GM23248 (cell line): Measurements from ENCODE around the gene SYCE1L. TPM values are rescaled to one million over a fixed set of nuclear protein-coding genes. Genes with fewer than 3 reads are reported as not detected.
"Not testable (repeated sequence)": the region's sequence is repeated elsewhere in the genome, so short reads cannot be mapped to it uniquely, and the experiment has no call there.

Experiments used
- DNase-seq: peaks from one replicate; pipeline ENCODE4 v3.0.0-alpha.2; 2015
- H2AFZ ChIP-seq: fragments of 200-600 bp; sonication (generic); 2 replicates; pipeline ENCODE4 v1.6.1; 2016; ENCODE audit warnings: antibody characterized with exemption
- H3F3A ChIP-seq: fragments of 200-600 bp; sonication (generic); 2 replicates; pipeline ENCODE4 v1.6.1; 2016; ENCODE audit warnings: mild to moderate bottlenecking, antibody characterized with exemption, mixed run types; ENCODE audit not compliant: insufficient read depth
- H3K27ac ChIP-seq: fragments of 200-600 bp; sonication (generic); 2 replicates; pipeline ENCODE4 v1.5.1; 2016; ENCODE audit warnings: mild to moderate bottlenecking
- H3K27me3 ChIP-seq: fragments of 200-600 bp; sonication (generic); replicated peaks from 2 replicates; pipeline ENCODE4 v1.6.1; 2016; ENCODE audit warnings: mild to moderate bottlenecking; ENCODE audit not compliant: insufficient read depth
- H3K36me3 ChIP-seq: fragments of 200-600 bp; sonication (generic); 2 replicates; pipeline ENCODE4 v1.6.1; 2016; ENCODE audit warnings: low read depth, mild to moderate bottlenecking
- H3K4me1 ChIP-seq: fragments of 200-600 bp; sonication (generic); 2 replicates; pipeline ENCODE4 v1.6.1; 2016; ENCODE audit warnings: mild to moderate bottlenecking; ENCODE audit not compliant: insufficient read depth
- H3K4me2 ChIP-seq: fragments of 200-600 bp; sonication (generic); one replicate; pipeline ENCODE4 v1.6.1; 2016; ENCODE audit warnings: mild to moderate bottlenecking; ENCODE audit not compliant: unreplicated experiment
- H3K4me3 ChIP-seq: fragments of 200-600 bp; sonication (generic); 2 replicates; pipeline ENCODE4 v1.5.1; 2016; ENCODE audit warnings: mild to moderate bottlenecking
- H3K79me2 ChIP-seq: fragments of 200-600 bp; sonication (generic); 2 replicates; pipeline ENCODE4 v1.6.1; 2016; ENCODE audit warnings: mild to moderate bottlenecking; ENCODE audit not compliant: insufficient read depth
- H3K9ac ChIP-seq: fragments of 200-600 bp; sonication (generic); 2 replicates; pipeline ENCODE4 v1.6.1; 2016; ENCODE audit warnings: mild to moderate bottlenecking
- H3K9me2 ChIP-seq: fragments of 200-600 bp; sonication (generic); 2 replicates; pipeline ENCODE4 v1.6.1; 2016; ENCODE audit warnings: mixed run types, mild to moderate bottlenecking, moderate library complexity; ENCODE audit not compliant: insufficient read depth
- H3K9me3 ChIP-seq: fragments of 200-600 bp; sonication (generic); one replicate; pipeline ENCODE4 v1.6.1; 2017; ENCODE audit warnings: low read depth
- H4K20me1 ChIP-seq: fragments of 200-600 bp; sonication (generic); 2 replicates; pipeline ENCODE4 v1.6.0; 2016; ENCODE audit not compliant: insufficient read depth
- EZH2 ChIP-seq: fragments of 200-600 bp; sonication (generic); IDR thresholded peaks from 2 replicates; pipeline ENCODE4 v1.6.1; 2018; ENCODE audit warnings: antibody characterized with exemption, mild to moderate bottlenecking; ENCODE audit not compliant: insufficient read depth, poor library complexity, severe bottlenecking
- EZH2phosphoT487 ChIP-seq: fragments of 200-600 bp; sonication (generic); IDR thresholded peaks from 2 replicates; pipeline ENCODE4 v1.6.1; 2018; ENCODE audit warnings: antibody characterized with exemption, moderate library complexity, mild to moderate bottlenecking, low read depth; ENCODE audit not compliant: insufficient read depth
- WGBS, 2 experiments: methylation state at CpG; one replicate each; pipeline ENCODE4 v1.1.6; 2015 to 2017; ENCODE audit warnings: low lambda C conversion rate in 2 of 2, low coverage in 1 of 2; ENCODE audit errors: missing lambda C conversion rate in 2 of 2; 5-methylcytosine and 5-hydroxymethylcytosine counted together
- in situ Hi-C: fragments of 300-500 bp; cut with MboI; formaldehyde crosslinking; loops from 2 replicates; pipeline ENCODE4 v1.15.0; 2020
- polyA plus RNA-seq: library from polyadenylated mRNA; unstranded; fragments of >200 nt; fragmentation: Nextera tagmentation; extraction: Ambion mirVana; gene quantifications from 2 replicates; pipeline ENCODE4 v1.2.1, GENCODE V29; 2016
- total RNA-seq: library from RNA; depleted of rRNA; stranded (reverse); fragments of >200 nt; shearing (Covaris generic); gene quantifications from 2 replicates; pipeline ENCODE4 v1.2.3, GENCODE V29; 2014; rRNA removed

Gene SYCE1L
- total RNA-seq (not detected in 2 replicates), polyA plus RNA-seq (not detected in 2 replicates)

- H3K79me2 ChIP-seq, result no peaks in the 10 kb centered on the region
- H3K9ac ChIP-seq, result no peak within 1 kb of the TSS
- peaks cover 4% of the 10 kb centered on the region; the same call in 1 of the 2 replicates for H3K36me3 ChIP-seq
- TF ChIP-seq EZH2phosphoT487 (no peak), EZH2 (no peak)
- H3K9me2 ChIP-seq, result no peaks in the 10 kb centered on the region
- H3K4me3 ChIP-seq, result no peak within 1 kb of the TSS
- H3K9me3 ChIP-seq, result no peaks in the 10 kb centered on the region
- no peak within 1 kb of the TSS for H2AFZ ChIP-seq
- no peaks in the 10 kb centered on the region for H3K27me3 ChIP-seq
- 98 to 99% methylated on average over 18 of the region's 18 CpGs for WGBS, 2 experiments
- no peaks in the 10 kb centered on the region for H3K4me1 ChIP-seq
- H4K20me1 ChIP-seq, result no peaks in the 10 kb centered on the region
- no peak for DNase-seq
- no peak within 1 kb of the TSS for H3K4me2 ChIP-seq
- in situ Hi-C loops, result loop anchor here (25.0 kb wide), 1 partner anchor 1712 kb away; the partner anchor contains the start of gene CHST6
- H3F3A ChIP-seq, result no peaks in the 10 kb centered on the region
- no peak within 1 kb of the TSS for H3K27ac ChIP-seq
Observed at GRCh38 chr16:77199211-77199610, at the start of gene SYCE1L. Gene SYCE1L, plus strand, starts transcription at chr16:77199408. Its CDS starts 44 bp downstream, at chr16:77199452.

GRCh38 chr16:77157346-77158058 is 41.7 kb upstream of the SYCE1L start:
- TF ChIP-seq EZH2phosphoT487 (no peak), EZH2 (no peak)
- Histone ChIP-seq H3F3A (no peaks in the 10 kb centered on the region), H3K4me1 (no peaks in the 10 kb centered on the region), H3K4me3 (no peak overlapping the region), H3K4me2 (no peak overlapping the region), H3K9me2 (no peaks in the 10 kb centered on the region), H3K9ac (no peak overlapping the region), H3K27me3 (peaks cover 5% of the 10 kb centered on the region; the same call in 1 of the 2 replicates), H3K79me2 (no peaks in the 10 kb centered on the region), H4K20me1 (no peaks in the 10 kb centered on the region), H2AFZ (no peak overlapping the region), H3K27ac (no peak overlapping the region), H3K9me3 (no peaks in the 10 kb centered on the region), H3K36me3 (no peaks in the 10 kb centered on the region)
- WGBS, 2 experiments, result 0% methylated on average over 3 of the region's 3 CpGs
- peak; percentile 40 for DNase-seq
- in situ Hi-C loops, result no loop called here

- in situ Hi-C loops, result no loop called here
- WGBS, 2 experiments, result 19 to 25% methylated on average over 6 of the region's 6 CpGs
- peaks cover 5% of the 10 kb centered on the region; the same call in 1 of the 2 replicates for H3K27me3 ChIP-seq
- no peaks in the 10 kb centered on the region for H3K4me1 ChIP-seq
- H3K4me3 ChIP-seq, result no peak overlapping the region
- H2AFZ ChIP-seq, result no peak overlapping the region
- no peaks in the 10 kb centered on the region for H3F3A ChIP-seq
- no peak for TF ChIP-seq EZH2
- H3K9me3 ChIP-seq, result no peaks in the 10 kb centered on the region
- DNase-seq, result peak; percentile 2
- H4K20me1 ChIP-seq, result no peaks in the 10 kb centered on the region
- no peak overlapping the region for H3K9ac ChIP-seq
- no peaks in the 10 kb centered on the region for H3K79me2 ChIP-seq
- no peak overlapping the region for H3K27ac ChIP-seq
- H3K36me3 ChIP-seq, result no peaks in the 10 kb centered on the region
- no peaks in the 10 kb centered on the region for H3K9me2 ChIP-seq
- H3K4me2 ChIP-seq, result no peak overlapping the region
Observed at GRCh38 chr16:77158293-77158692, 40.9 kb upstream of the SYCE1L start.

GRCh38 chr16:77165006-77165405 is 34.2 kb upstream of the SYCE1L start:
- Histone ChIP-seq H3F3A (no peaks in the 10 kb centered on the region), H4K20me1 (no peaks in the 10 kb centered on the region), H3K9me3 (no peaks in the 10 kb centered on the region), H3K27ac (no peak overlapping the region), H3K79me2 (no peaks in the 10 kb centered on the region), H3K4me2 (no peak overlapping the region), H3K9ac (no peak overlapping the region), H3K9me2 (no peaks in the 10 kb centered on the region), H3K4me3 (no peak overlapping the region), H3K4me1 (no peaks in the 10 kb centered on the region), H3K36me3 (no peaks in the 10 kb centered on the region), H3K27me3 (peaks cover 5% of the 10 kb centered on the region; the same call in 1 of the 2 replicates), H2AFZ (no peak overlapping the region)
- WGBS, 2 experiments, result 61 to 67% methylated on average over 2 of the region's 2 CpGs
- TF ChIP-seq EZH2 (no peak), EZH2phosphoT487 (no peak)
- in situ Hi-C loops, result no loop called here
- DNase-seq, result no peak

GRCh38 chr16:77165536-77166236 is 33.5 kb upstream of the SYCE1L start:
- H3K79me2 ChIP-seq, H3K9ac ChIP-seq, H3K4me3 ChIP-seq, H3K36me3 ChIP-seq, H3K9me3 ChIP-seq, in situ Hi-C loops, H3K27ac ChIP-seq, H4K20me1 ChIP-seq, H2AFZ ChIP-seq, H3K4me2 ChIP-seq, H3K27me3 ChIP-seq, H3F3A ChIP-seq, H3K4me1 ChIP-seq, H3K9me2 ChIP-seq, DNase-seq: not testable (repeated sequence)
- WGBS, 2 experiments, result 34% methylated on average over 9 of the region's 9 CpGs
